Parathyroid adenoma (tissue), 2 donors: ENCODE results near the gene RPS27L.

Source experiments
- H2AFZ ChIP-seq: fragments of 300-600 bp; sonication (generic); one replicate; pipeline ENCODE4 v1.7.0; 2017; ENCODE audit warnings: antibody characterized with exemption, mild to moderate bottlenecking
- H3K27ac ChIP-seq: fragments of 300-600 bp; sonication (generic); one replicate; pipeline ENCODE4 v1.7.0; 2017
- H3K27me3 ChIP-seq: fragments of 300-600 bp; sonication (generic); one replicate; pipeline ENCODE4 v1.7.0; 2017; ENCODE audit warnings: low read length; ENCODE audit not compliant: control insufficient read depth, insufficient read depth
- H3K36me3 ChIP-seq: fragments of 300-600 bp; sonication (generic); one replicate; pipeline ENCODE4 v1.7.0; 2017; ENCODE audit warnings: low read length; ENCODE audit not compliant: control insufficient read depth, insufficient read depth
- H3K4me1 ChIP-seq: fragments of 300-600 bp; sonication (generic); one replicate; pipeline ENCODE4 v1.7.0; 2017; ENCODE audit warnings: control low read depth
- H3K4me2 ChIP-seq: fragments of 300-600 bp; sonication (generic); one replicate; pipeline ENCODE4 v1.7.0; 2017; ENCODE audit warnings: low read length
- H3K4me3 ChIP-seq: fragments of 300-600 bp; sonication (generic); one replicate; pipeline ENCODE4 v1.7.0; 2017; ENCODE audit warnings: low read depth, low read length
- H3K79me2 ChIP-seq: fragments of 300-600 bp; sonication (generic); one replicate; pipeline ENCODE4 v1.7.0; 2017; ENCODE audit warnings: control low read depth
- H3K9ac ChIP-seq: fragments of 300-600 bp; sonication (generic); one replicate; pipeline ENCODE4 v1.7.0; 2017; ENCODE audit warnings: mild to moderate bottlenecking
- H3K9me3 ChIP-seq: fragments of 300-600 bp; sonication (generic); one replicate; pipeline ENCODE4 v1.7.0; 2017; ENCODE audit warnings: low read length; ENCODE audit not compliant: control insufficient read depth
- CTCF ChIP-seq: fragments of 300-600 bp; sonication (generic); IDR thresholded peaks from one replicate; pipeline ENCODE4 v1.7.0; 2017; ENCODE audit warnings: antibody characterized with exemption, mild to moderate bottlenecking
- donor health status: primary hyperparathyroidism.

RPS27L gene

DNA sequence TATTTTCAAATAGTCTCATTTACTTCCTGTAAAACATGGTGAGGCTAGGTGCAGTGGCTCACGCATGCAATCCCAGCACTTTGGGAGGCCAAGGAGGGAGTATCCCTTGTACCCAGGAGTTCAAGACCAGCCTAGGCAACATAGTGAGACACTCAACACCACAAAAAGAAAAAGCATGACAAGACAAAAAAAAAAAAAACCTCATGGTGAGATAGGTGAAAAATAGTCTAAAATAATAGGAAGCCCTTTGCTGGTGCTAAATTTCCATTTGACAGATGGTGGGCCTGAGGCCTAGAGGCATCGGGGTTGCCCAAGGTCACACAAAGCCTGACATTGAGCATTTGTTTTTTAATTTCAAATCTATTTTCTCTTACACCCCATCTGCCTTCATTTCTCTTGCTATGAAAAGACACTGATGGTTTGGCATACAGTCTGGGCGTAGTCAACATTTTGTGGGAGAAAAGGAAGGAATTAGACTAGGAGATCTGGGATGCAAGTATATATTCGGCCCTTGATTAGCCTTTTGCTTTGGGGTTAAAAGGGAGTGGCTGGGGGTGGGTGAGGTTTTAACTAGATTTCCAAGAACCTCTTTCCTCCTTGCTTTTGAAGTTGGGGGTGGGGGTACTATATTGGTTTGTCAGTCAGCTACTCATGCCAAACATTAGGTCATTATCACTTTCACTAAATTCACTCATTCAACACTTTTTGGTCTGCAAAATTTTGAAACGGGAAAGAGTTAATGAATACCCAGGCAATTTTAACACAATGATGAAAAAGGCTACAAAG lies 43.4 kb upstream of the RPS27L start:
- Histone ChIP-seq H2AFZ (no peak overlapping the region), H3K9me3 (no peaks in the 10 kb centered on the region), H3K4me1 (peaks cover 7% of the 10 kb centered on the region), H3K9ac (no peak overlapping the region), H3K4me2 (no peak overlapping the region), H3K27me3 (no peaks in the 10 kb centered on the region), H3K4me3 (no peak overlapping the region), H3K27ac (no peak overlapping the region), H3K79me2 (peaks cover 10% of the 10 kb centered on the region), H3K36me3 (no peaks in the 10 kb centered on the region)
- TF ChIP-seq CTCF: no peak

DNA sequence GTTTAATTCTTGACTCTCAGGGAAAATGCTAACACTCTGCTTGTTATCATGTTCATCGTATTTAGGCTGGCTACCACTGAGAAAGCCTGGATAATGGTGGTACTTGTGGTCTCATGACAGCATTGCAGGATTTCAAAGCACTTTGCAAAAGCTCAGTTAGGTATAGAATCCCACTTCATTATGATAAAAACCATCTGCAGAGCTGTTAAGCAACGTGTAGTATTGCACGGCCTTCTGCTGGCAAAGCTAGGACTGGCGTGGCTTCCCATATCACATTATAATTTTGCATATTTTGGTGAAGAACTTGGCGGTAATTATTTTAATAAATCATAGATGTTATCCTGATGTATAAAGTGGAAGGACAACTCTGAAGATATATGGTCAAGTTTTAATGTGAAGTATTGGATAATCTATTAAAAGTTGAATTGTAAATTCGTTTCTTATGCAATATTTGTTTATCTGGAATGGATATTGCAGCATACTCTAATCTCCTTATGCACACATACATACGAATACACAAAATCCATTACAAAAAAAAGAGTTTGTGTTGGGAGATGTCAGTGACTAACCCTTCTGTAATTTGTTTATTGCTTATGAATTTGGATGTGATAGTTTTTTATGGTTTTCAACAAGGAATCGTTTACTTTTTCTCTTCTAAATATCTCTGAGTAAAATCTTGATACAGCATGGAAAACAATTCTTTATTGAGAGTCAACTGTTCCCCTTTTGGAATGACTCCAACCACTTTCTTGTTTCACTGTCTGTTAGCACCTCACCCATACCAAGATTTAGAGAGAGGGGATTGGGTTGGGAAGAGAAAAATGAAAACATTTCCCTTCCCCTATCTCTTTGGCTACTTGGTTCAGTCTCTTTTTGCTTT lies 41.3 kb upstream of the RPS27L start:
- Histone ChIP-seq H3K79me2 (peaks cover 9% of the 10 kb centered on the region), H3K36me3 (no peaks in the 10 kb centered on the region), H3K27ac (no peak overlapping the region), H2AFZ (no peak overlapping the region), H3K4me3 (no peak overlapping the region), H3K27me3 (no peaks in the 10 kb centered on the region), H3K4me2 (no peak overlapping the region), H3K9ac (no peak overlapping the region), H3K4me1 (peaks cover 7% of the 10 kb centered on the region), H3K9me3 (no peaks in the 10 kb centered on the region)
- TF ChIP-seq CTCF: no peak

DNA sequence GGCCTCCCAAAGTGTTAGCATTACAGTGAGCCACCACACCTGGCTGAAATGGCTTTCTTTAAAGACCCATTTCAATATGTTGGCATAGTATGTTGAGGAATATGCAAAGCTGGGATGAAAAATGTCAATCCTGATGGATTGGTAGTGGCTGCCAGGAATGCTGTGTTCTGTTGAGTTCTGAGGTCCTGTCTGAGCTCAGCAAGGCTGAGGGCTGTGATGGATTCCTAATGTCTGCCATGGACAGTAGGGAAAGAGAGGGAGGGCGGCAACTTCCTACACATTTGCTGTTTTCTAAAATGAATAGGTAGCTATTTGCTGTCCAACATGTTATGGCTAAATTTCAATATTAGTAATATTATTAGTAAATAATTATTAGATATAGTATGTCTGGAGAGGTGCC lies 40.3 kb upstream of the RPS27L start:
- Histone ChIP-seq H3K4me2 (no peak overlapping the region), H3K9me3 (no peaks in the 10 kb centered on the region), H2AFZ (no peak overlapping the region), H3K27me3 (no peaks in the 10 kb centered on the region), H3K4me3 (no peak overlapping the region), H3K27ac (no peak overlapping the region), H3K4me1 (peaks cover 7% of the 10 kb centered on the region), H3K36me3 (no peaks in the 10 kb centered on the region), H3K79me2 (peaks cover 12% of the 10 kb centered on the region), H3K9ac (no peak overlapping the region)
- no peak for TF ChIP-seq CTCF

- Histone ChIP-seq H3K4me1 (peaks cover 7% of the 10 kb centered on the region), H3K4me3 (no peak overlapping the region), H2AFZ (no peak overlapping the region), H3K4me2 (no peak overlapping the region), H3K27me3 (no peaks in the 10 kb centered on the region), H3K27ac (no peak overlapping the region), H3K9me3 (no peaks in the 10 kb centered on the region), H3K9ac (no peak overlapping the region), H3K79me2 (peaks cover 16% of the 10 kb centered on the region), H3K36me3 (no peaks in the 10 kb centered on the region)
- TF ChIP-seq CTCF: no peak
Observed at GRCh38 chr15:63196842-63197241, 39.6 kb upstream of the RPS27L start.
